Activated CD8-positive, alpha-beta T cell treated with anti-CD3 and anti-CD28 coated beads for 36 hours (primary cell): ENCODE results near the gene POMT2. TPM values are rescaled to one million over a fixed set of nuclear protein-coding genes. Genes with fewer than 3 reads are reported as not detected.

Source experiments
- ATAC-seq: fragments of 200-7000 bp; cut with Tn5 transposase; one replicate; pipeline ENCODE4 v1.10.0; 2021; ENCODE audit warnings: mild to moderate bottlenecking, moderate library complexity
- CTCF ChIA-PET: fragments of 350-600 bp; sonication (Branson Sonifier 250); formaldehyde crosslinking; loops from one replicate; lab custom pipeline; 2021; ENCODE audit warnings: antibody characterized with exemption; lab: Charles Lee
- POLR2A ChIA-PET: fragments of 350-600 bp; sonication (Branson Sonifier 250); formaldehyde crosslinking; loops from one replicate; lab custom pipeline; 2021; ENCODE audit warnings: antibody characterized with exemption; lab: Charles Lee
- DNase-seq: peaks from one replicate; pipeline ENCODE4 v3.0.0-alpha.2; 2020
- H3K27ac Mint-ChIP-seq: one replicate; pipeline ENCODE4 v1.8.0; 2021; ENCODE audit warnings: mild to moderate bottlenecking, mixed read lengths
- H3K27me3 Mint-ChIP-seq: one replicate; pipeline ENCODE4 v1.8.0; 2021; ENCODE audit warnings: mixed read lengths
- H3K36me3 Mint-ChIP-seq: one replicate; pipeline ENCODE4 v1.8.0; 2021; ENCODE audit warnings: low read depth, mixed read lengths
- H3K4me1 Mint-ChIP-seq: one replicate; pipeline ENCODE4 v1.8.0; 2021; ENCODE audit warnings: low read depth, mixed read lengths
- H3K4me3 Mint-ChIP-seq: one replicate; pipeline ENCODE4 v1.8.0; 2021; ENCODE audit warnings: mild to moderate bottlenecking, moderate library complexity, mixed read lengths
- H3K9me3 Mint-ChIP-seq: one replicate; pipeline ENCODE4 v1.8.0; 2021; ENCODE audit warnings: mixed read lengths
- intact Hi-C: fragments of 100-400 bp; cut with micrococcal nuclease; formaldehyde crosslinking; loops from one replicate; pipeline ENCODE4 v1.10.0; 2022
- total RNA-seq, 2 experiments: library from RNA; stranded (reverse); gene quantifications; one replicate each; pipeline ENCODE4 v1.2.3, GENCODE V29; 2021
- TF ChIP-seq, protein P1 (sequence below): fragments of 200-600 bp; IDR thresholded peaks from one replicate; pipeline ENCODE4 v1.8.0; 2022; ENCODE audit warnings: antibody characterized with exemption, mild to moderate bottlenecking

Gene POMT2
- total RNA-seq, 2 experiments from 2014 or later, result 14.2 to 15.3 TPM

DNA sequence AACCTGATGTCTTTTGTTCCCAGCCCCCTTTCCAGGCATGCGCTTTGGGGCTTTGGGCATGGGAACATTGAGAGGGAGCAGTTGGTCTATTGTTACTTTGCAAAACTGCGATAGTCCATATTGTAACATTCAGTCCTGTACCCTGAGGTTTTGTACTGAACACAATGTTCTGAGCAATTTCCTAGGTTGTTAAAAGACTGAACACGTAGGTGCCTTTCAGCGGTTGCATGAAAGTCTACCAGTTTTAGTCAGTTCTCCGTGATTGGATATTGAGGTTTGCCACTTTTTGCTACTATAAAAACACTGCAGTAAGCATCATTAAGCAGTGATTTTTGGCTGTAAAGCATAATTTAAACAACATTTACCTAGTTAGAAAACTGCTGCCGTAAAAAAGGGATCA is 69.8 kb downstream of the POMT2 start:
- ATAC-seq (no peak), DNase-seq (no peak)
- POLR2A ChIA-PET, result no interaction called here
- H3K27me3 Mint-ChIP-seq, result no peaks in the 10 kb centered on the region
- CTCF ChIA-PET, result no interaction called here
- H3K4me3 Mint-ChIP-seq, result no peak overlapping the region
- H3K27ac Mint-ChIP-seq, result no peak overlapping the region
- TF ChIP-seq, protein P1, sequence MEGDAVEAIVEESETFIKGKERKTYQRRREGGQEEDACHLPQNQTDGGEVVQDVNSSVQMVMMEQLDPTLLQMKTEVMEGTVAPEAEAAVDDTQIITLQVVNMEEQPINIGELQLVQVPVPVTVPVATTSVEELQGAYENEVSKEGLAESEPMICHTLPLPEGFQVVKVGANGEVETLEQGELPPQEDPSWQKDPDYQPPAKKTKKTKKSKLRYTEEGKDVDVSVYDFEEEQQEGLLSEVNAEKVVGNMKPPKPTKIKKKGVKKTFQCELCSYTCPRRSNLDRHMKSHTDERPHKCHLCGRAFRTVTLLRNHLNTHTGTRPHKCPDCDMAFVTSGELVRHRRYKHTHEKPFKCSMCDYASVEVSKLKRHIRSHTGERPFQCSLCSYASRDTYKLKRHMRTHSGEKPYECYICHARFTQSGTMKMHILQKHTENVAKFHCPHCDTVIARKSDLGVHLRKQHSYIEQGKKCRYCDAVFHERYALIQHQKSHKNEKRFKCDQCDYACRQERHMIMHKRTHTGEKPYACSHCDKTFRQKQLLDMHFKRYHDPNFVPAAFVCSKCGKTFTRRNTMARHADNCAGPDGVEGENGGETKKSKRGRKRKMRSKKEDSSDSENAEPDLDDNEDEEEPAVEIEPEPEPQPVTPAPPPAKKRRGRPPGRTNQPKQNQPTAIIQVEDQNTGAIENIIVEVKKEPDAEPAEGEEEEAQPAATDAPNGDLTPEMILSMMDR, result no peak
- H3K36me3 Mint-ChIP-seq, result no peaks in the 10 kb centered on the region
- intact Hi-C loops, result no loop called here
- H3K4me1 Mint-ChIP-seq, result no peaks in the 10 kb centered on the region
- H3K9me3 Mint-ChIP-seq, result no peaks in the 10 kb centered on the region

DNA sequence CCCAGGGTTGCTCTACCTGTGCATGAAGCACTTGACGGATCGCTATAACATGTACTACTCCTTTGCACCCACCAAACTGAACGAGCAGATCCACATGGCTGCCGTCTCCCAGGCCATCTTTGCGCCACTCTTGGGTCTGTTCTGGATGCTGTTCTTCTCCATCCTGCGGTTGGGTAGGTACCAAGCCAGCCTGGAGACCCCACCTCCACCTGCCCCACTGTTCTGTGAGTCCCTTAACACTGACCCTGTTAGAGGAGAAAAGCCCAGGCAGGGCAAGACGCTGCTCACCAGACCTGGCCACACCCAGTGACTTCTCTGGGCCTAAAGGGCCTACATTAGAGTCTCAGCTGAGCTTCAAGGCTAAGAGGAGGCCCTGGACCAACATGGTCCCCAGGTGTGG is 71.4 kb downstream of the POMT2 start:
- POLR2A ChIA-PET, result no interaction called here
- TF ChIP-seq, protein P1, result no peak
- H3K4me3 Mint-ChIP-seq, result no peak overlapping the region
- H3K27me3 Mint-ChIP-seq, result no peaks in the 10 kb centered on the region
- no peaks in the 10 kb centered on the region for H3K4me1 Mint-ChIP-seq
- no peak for ATAC-seq
- no peak overlapping the region for H3K27ac Mint-ChIP-seq
- CTCF ChIA-PET, result interaction anchor here (1.7 kb wide), 1 partner anchor 98 kb away, joined by 4 read pairs; no protein-coding TSS in a partner anchor
- no peaks in the 10 kb centered on the region for H3K36me3 Mint-ChIP-seq
- H3K9me3 Mint-ChIP-seq, result no peaks in the 10 kb centered on the region
- DNase-seq, result no peak
- intact Hi-C loops, result no loop called here

DNA sequence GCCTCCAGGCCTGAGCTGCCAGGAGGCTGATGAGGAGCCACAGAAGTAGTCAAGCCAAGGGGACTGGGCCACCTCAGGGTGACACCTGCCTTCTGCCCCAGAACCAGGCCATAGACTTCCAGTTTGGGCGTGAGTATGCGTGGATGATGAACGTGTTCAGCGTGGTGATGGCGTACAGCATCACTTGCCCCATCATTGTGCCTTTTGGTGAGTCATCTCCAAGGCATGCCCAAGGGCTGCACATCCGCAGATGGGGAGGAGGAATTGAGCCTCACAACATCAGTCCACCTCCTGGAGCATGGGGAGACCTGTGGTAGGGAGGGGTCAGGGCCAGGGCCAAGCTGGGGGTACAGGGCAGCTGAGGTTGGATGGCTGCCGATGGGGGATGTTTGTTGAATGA is 72.0 kb downstream of the POMT2 start:
- Mint-ChIP-seq H3K4me3 (no peak overlapping the region), H3K27ac (no peak overlapping the region), H3K4me1 (no peaks in the 10 kb centered on the region), H3K27me3 (no peaks in the 10 kb centered on the region), H3K9me3 (no peaks in the 10 kb centered on the region), H3K36me3 (no peaks in the 10 kb centered on the region)
- POLR2A ChIA-PET, result no interaction called here
- intact Hi-C loops, result no loop called here
- TF ChIP-seq, protein P1, result no peak
- no peak for ATAC-seq
- CTCF ChIA-PET, result no interaction called here
- no peak for DNase-seq

DNA sequence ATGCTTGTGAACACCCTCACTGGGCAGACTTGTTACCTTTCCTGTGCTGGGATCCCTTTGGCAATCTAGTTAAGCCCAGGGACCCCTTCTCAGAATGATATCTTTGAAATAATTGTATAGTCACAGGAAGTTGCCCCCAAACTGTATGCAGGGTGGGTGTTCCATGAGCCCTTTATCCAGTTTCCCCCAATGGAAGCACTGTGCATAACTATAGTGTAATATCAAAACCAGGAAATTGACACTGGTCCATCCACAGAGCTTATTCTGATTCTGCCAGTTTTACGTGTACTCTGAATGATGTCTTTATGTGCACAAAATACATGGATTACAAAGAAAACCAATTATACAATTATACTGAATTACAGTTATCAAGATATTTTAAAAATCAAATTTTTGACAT is 73.9 kb downstream of the POMT2 start:
- H3K27me3 Mint-ChIP-seq, result no peaks in the 10 kb centered on the region
- H3K4me1 Mint-ChIP-seq, result no peaks in the 10 kb centered on the region
- intact Hi-C loops, result no loop called here
- ChIA-PET POLR2A (no interaction called here), CTCF (interaction anchor here (1.5 kb wide), 2 partner anchors 14 to 96 kb away, joined by 3 to 4 read pairs; no protein-coding TSS in a partner anchor)
- no peak overlapping the region for H3K27ac Mint-ChIP-seq
- no peaks in the 10 kb centered on the region for H3K36me3 Mint-ChIP-seq
- H3K9me3 Mint-ChIP-seq, result no peaks in the 10 kb centered on the region
- DNase-seq (no peak), ATAC-seq (no peak)
- TF ChIP-seq, protein P1, result no peak
- H3K4me3 Mint-ChIP-seq, result no peak overlapping the region

DNA sequence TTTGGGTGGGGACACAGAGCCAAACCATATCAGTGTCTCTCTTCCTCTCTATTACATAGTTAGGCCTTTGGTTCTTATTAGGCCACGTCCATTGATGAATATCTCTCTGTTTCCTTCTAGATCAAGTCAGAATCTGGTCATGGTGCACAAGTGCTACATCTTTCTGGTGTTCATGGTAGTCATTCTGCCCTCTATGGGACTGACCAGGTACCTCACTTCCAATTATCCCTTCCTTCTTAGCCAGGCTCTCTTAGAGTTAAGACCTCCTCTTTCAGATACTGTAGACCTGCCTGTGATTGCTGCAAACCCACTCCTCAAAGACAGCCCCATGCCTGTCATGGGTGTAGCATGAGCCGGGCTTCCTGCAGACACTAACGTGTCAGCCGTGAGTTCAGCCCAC is 74.9 kb downstream of the POMT2 start:
- POLR2A ChIA-PET, result no interaction called here
- intact Hi-C loops, result no loop called here
- no peaks in the 10 kb centered on the region for H3K36me3 Mint-ChIP-seq

More for the DNA sequence above, 74.9 kb downstream of the POMT2 start:
- TF ChIP-seq, protein P1, result no peak
- Mint-ChIP-seq H3K4me3 (no peak overlapping the region), H3K27me3 (no peaks in the 10 kb centered on the region), H3K9me3 (no peaks in the 10 kb centered on the region), H3K27ac (no peak overlapping the region), H3K4me1 (no peaks in the 10 kb centered on the region)
- no peak for DNase-seq
- CTCF ChIA-PET, result interaction anchor here (0.6 to 1.5 kb wide), 3 partner anchors 13 to 95 kb away, joined by 3 to 4 read pairs (median 3); no protein-coding TSS in a partner anchor
- no peak for ATAC-seq
